Peyer's patch (tissue), 4 donors: ENCODE measurements around the gene RFX1.

Experiments
- CTCF ChIP-seq, 6 experiments: fragments of 450-650 bp in 4 of 6; fragments of 200-600 bp in 2 of 6; sonication (generic) in 1 of 6; IDR thresholded peaks; one replicate each; pipeline ENCODE4 v1.5.1; 2017 to 2019; ENCODE audit warnings: antibody characterized with exemption in 6 of 6, mild to moderate bottlenecking in 3 of 6, moderate library complexity in 1 of 6
- POLR2A ChIP-seq, 2 donors: fragments of 450-650 bp; IDR thresholded peaks; one replicate each; pipeline ENCODE4 v1.5.1; 2017; ENCODE audit warnings: antibody characterized with exemption in 2 of 2, mild to moderate bottlenecking in 2 of 2, moderate library complexity in 2 of 2

DNA sequence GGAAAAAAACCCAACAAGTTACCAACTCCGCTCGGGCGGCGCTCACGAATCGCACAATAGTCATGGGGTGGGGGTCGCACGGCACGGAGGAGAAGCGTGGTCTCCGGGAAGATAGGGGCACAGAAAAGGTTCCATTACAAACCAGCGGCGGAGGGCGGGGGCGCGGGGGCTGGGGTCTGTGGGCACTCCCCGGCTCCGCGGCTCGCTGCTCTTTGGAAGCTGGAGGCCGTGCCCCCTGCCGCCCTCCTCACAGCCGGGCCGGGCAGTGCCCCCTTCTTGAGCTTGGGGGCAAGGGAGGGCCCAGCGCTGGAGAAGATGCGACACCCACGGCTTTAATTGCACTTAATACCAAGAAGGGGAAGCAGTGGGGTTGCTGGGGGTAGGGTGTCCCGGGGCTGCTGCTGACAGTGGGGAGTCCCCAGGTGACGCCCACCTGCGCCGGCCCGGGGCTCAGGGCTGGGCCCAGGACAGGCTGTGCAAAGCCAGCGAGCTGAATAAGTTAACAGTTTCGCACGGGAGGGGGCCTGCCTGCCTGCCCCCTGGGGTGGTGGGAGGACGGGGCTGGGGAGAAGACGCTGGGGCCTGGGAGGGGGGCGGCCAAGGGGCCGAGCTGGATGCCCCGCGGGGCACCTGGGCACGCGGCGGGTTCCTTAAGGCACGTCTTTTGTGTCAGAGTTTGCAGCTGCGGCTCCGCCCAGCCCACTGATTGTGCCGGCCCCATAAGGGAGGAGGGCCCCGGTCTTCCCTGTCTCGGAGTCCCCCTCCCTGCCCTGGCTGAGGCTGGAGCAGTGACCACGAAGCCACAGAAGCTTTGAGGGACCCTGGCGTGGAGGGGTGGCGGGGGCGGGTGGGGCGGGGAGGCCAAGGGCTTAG is 44.1 kb downstream of the RFX1 start:
- TF ChIP-seq CTCF (IDR thresholded peaks at IDR 0.05) (no peak), POLR2A (IDR thresholded peaks at IDR 0.05) (no peak)
